ENCODE data around the gene MMP14. TPM values are rescaled to one million over a fixed set of nuclear protein-coding genes. Genes with fewer than 3 reads are reported as not detected.

MMP14 gene
- total and polyA plus RNA-seq, 2 of the 8 experiments (the other 6 are each of a cell fraction or from before 2014, with no cell fraction given): 58.2 to 86.8 TPM

DNA sequence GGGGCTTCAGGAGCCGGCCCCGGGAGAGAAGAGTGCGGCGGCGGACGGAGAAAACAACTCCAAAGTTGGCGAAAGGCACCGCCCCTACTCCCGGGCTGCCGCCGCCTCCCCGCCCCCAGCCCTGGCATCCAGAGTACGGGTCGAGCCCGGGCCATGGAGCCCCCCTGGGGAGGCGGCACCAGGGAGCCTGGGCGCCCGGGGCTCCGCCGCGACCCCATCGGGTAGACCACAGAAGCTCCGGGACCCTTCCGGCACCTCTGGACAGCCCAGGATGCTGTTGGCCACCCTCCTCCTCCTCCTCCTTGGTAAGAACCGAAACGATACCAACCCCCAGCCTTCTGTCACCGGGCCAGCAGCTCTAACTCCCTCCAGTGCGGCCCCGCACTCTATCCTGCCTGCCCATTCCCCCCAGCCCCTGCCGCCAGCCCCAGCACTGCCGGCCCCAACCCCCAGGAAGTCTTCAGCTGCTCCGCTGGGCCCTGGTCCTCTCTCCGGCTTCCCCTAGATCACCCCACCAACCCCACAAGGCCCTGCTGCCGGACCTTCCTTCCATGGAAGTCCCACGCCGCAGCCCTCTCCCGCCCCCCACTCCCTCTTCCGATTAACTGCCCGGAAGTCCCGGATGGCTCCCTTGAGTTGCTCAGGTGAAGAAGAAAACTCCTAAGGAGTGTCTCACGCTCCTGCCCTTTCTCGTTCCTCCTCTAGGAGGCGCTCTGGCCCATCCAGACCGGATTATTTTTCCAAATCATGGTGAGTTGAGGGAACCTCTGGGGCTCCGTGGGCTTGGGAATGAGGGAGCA, 35.8 kb downstream of the MMP14 start:
- CTCF ChIA-PET (ENCODE audit: partially characterized antibody): interaction anchor here (0.7 to 56.0 kb wide), 15 partner anchors 10 to 314 kb away, joined by 3 to 1562 read pairs (median 4); partner anchors contain the start of genes MMP14, MRPL52, OXA1L and REM2
- Histone ChIP-seq H3K36me3 (ENCODE audit: control insufficient read depth in 2 of 4, insufficient read depth in 4 of 4, low read length in 3 of 4) (no peaks in the 10 kb centered on the region; a peak in 1 of 8 replicates), H3K23ac (ENCODE audit: insufficient read length) (no peak overlapping the region), H4K20me1 (replicated peaks in 1 of 2; ENCODE audit: control insufficient read depth in 1 of 2, insufficient read depth in 2 of 2, low read length in 2 of 2) (no peaks in the 10 kb centered on the region), H2AK5ac (ENCODE audit: low read depth, low read length) (no peak overlapping the region), H2BK12ac (ENCODE audit: low read depth, low read length) (no peak overlapping the region), H3K18ac (ENCODE audit: extremely low read depth, low read length) (peak overlapping the region; percentile 48), H3K79me1 (ENCODE audit: low read depth, low read length) (no peaks in the 10 kb centered on the region), H2BK20ac (ENCODE audit: low read length) (no peak overlapping the region), H3K4ac (replicated peaks; ENCODE audit: insufficient read length, low read depth, low read length) (no peak overlapping the region), H3K23me2 (ENCODE audit: low read depth, low read length) (peaks cover 5% of the 10 kb centered on the region), H2AFZ (ENCODE audit: low read length) (0 out of 2 replicates have a peak overlapping the region, but pooled peaks have one; percentile 2), H3K79me2 (ENCODE audit: control insufficient read depth in 1 of 2, insufficient read depth in 2 of 2, low read length in 2 of 2) (no peaks in the 10 kb centered on the region), H2BK120ac (replicated peaks; ENCODE audit: low read depth, low read length) (no peak overlapping the region), H4K5ac (ENCODE audit: insufficient read length, low read depth, low read length) (no peak overlapping the region), H2BK15ac (ENCODE audit: low read length) (no peak overlapping the region), H3K4me2 (ENCODE audit: insufficient read depth in 1 of 2, low read depth in 2 of 2, low read length in 2 of 2) (peak overlapping the region; percentile 85 to 87), H3K4me1 (replicated peaks in 1 of 4; ENCODE audit: control insufficient read depth in 3 of 4, insufficient read depth in 4 of 4, low read length in 3 of 4) (peaks cover 0 to 9% (median 3%) of the 10 kb centered on the region in 4 experiments; a peak in 4 of 7 replicates), H3K56ac (replicated peaks; ENCODE audit: insufficient read length, low read depth, low read length) (no peak overlapping the region), H3K14ac (ENCODE audit: insufficient read length) (no peak overlapping the region), H3K27ac (ENCODE audit: low read depth, low read length) (no peak overlapping the region), H2BK5ac (ENCODE audit: low read depth, low read length) (0 out of 2 replicates have a peak overlapping the region, but pooled peaks have one; percentile 35), H3K9me3 (ENCODE audit: insufficient read depth in 2 of 2, low read depth in 1 of 2, low read length in 1 of 2) (no peaks in the 10 kb centered on the region), H3K9ac (replicated peaks in 1 of 4; ENCODE audit: extremely low read depth in 1 of 4, low read depth in 3 of 4, low read length in 3 of 4) (peak overlapping the region in 1 of 4 experiments; percentile 61; a peak in 2 of 7 replicates), H3K27me3 (replicated peaks in 1 of 4; ENCODE audit: control insufficient read depth in 3 of 4, extremely low read depth in 1 of 4, insufficient read depth in 3 of 4, low read length in 3 of 4) (no peaks in the 10 kb centered on the region), H4K91ac (replicated peaks; ENCODE audit: insufficient read length, low read length) (no peak overlapping the region), H4K8ac (ENCODE audit: extremely low read depth, insufficient read depth, low read length) (peak overlapping the region; percentile 36), H3K4me3 (ENCODE audit: extremely low read depth in 1 of 4, insufficient read depth in 2 of 4, low read depth in 3 of 4, low read length in 4 of 4) (peak overlapping the region; percentile 64 to 86 (median 80))
- WGBS, 2 experiments (ENCODE audit: extremely low coverage in 1 of 2, insufficient coverage in 1 of 2, insufficient read length in 1 of 2, insufficient replicate concordance in 2 of 2, low coverage in 1 of 2, low lambda C conversion rate in 2 of 2, missing lambda C conversion rate in 1 of 2): 3% methylated on average over 27 of the region's 45 CpGs; no CpG with 5 or more reads in 1 of the 2 experiments
- FAIRE-seq (no peak), DNase-seq (ENCODE audit: low read depth in 1 of 2, low spot score in 2 of 2) (peak in 1 of 2 experiments; percentile 94)
- POLR2A ChIA-PET (ENCODE audit: partially characterized antibody): interaction anchor here (1.1 to 6.6 kb wide), 7 partner anchors 12 to 135 kb away, joined by 3 to 54 read pairs (median 6); partner anchors contain the start of genes AJUBA, RBM23 and REM2
- TF ChIP-seq, protein P1, sequence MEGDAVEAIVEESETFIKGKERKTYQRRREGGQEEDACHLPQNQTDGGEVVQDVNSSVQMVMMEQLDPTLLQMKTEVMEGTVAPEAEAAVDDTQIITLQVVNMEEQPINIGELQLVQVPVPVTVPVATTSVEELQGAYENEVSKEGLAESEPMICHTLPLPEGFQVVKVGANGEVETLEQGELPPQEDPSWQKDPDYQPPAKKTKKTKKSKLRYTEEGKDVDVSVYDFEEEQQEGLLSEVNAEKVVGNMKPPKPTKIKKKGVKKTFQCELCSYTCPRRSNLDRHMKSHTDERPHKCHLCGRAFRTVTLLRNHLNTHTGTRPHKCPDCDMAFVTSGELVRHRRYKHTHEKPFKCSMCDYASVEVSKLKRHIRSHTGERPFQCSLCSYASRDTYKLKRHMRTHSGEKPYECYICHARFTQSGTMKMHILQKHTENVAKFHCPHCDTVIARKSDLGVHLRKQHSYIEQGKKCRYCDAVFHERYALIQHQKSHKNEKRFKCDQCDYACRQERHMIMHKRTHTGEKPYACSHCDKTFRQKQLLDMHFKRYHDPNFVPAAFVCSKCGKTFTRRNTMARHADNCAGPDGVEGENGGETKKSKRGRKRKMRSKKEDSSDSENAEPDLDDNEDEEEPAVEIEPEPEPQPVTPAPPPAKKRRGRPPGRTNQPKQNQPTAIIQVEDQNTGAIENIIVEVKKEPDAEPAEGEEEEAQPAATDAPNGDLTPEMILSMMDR (IDR thresholded peaks at IDR 0.05; ENCODE audit: control extremely low read depth in 1 of 3, insufficient read depth in 1 of 3, low read depth in 1 of 3, low read length in 3 of 3): peak; percentile 81 to 94 (median 91)
- no peak for TF ChIP-seq MAFK (IDR thresholded peaks at IDR 0.05; ENCODE audit: low read depth, low read length)
- peak; percentile 56; the same call in 1 of the 2 replicates for TF ChIP-seq TBP (IDR thresholded peaks at IDR 0.05; ENCODE audit: low read depth, low read length)
- TF ChIP-seq, protein P2, sequence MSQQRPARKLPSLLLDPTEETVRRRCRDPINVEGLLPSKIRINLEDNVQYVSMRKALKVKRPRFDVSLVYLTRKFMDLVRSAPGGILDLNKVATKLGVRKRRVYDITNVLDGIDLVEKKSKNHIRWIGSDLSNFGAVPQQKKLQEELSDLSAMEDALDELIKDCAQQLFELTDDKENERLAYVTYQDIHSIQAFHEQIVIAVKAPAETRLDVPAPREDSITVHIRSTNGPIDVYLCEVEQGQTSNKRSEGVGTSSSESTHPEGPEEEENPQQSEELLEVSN (IDR thresholded peaks at IDR 0.05): no peak
- TF ChIP-seq YY1 (IDR thresholded peaks at IDR 0.05; ENCODE audit: low read depth, low read length): 0 out of 2 replicates have a peak, but pooled peaks have one; percentile 40
- no peak for TF ChIP-seq POU5F1 (IDR thresholded peaks at IDR 0.05; ENCODE audit: low read depth, low read length)
- TF ChIP-seq ASH2L (IDR thresholded peaks at IDR 0.05; ENCODE audit: low read length): peak; percentile 2
- no peak for TF ChIP-seq NRF1 (IDR thresholded peaks at IDR 0.05; ENCODE audit: low read depth, low read length)

Data from H1 (cell line).